Loucy (cell line): ENCODE measurements around the gene MS4A10.

Experiments
- CTCF ChIP-seq: fragments of 200-600 bp; sonication (generic); conservative IDR thresholded peaks from 2 replicates; pipeline ENCODE4 v1.5.1; 2014; ENCODE audit warnings: mild to moderate bottlenecking, antibody characterized with exemption, low read length
- EZH2phosphoT487 ChIP-seq: fragments of 200-600 bp; IDR thresholded peaks from 2 replicates; pipeline ENCODE4 v1.6.1; 2018; ENCODE audit warnings: antibody characterized with exemption, mild to moderate bottlenecking, moderate library complexity, borderline replicate concordance

- TF ChIP-seq EZH2phosphoT487 (no peak), CTCF (no peak)
These were observed 16.1 kb downstream of the MS4A10 start for GRCh38 chr11:60801194-60801593.
